Effector CD8-positive, alpha-beta T cell (primary cell): ENCODE measurements around the gene ZNF846.
"Not testable (repeated sequence)": the region's sequence is repeated elsewhere in the genome, so short reads cannot be mapped to it uniquely, and the experiment has no call there.

Experiments
- DNase-seq: peaks from one replicate; lab custom pipeline; 2025; lab: John Stamatoyannopoulos, UW

The ZNF846 gene

DNA sequence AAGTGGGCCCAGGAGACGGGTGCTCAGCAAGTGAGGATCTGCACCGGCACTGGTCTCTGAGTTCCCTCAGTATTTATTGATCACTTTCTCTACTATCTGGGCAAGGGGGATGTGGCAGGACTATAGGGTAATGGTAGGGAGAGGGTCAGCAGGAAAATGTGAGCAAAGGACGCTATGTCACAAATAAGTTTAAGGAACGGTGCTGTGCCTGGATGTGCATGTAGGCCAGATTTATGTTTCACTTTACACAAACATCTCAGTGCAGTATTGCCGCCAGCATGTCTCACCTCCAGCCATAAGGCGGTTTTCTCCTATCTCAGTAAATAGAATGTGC is 15.6 kb upstream of the ZNF846 start:
- DNase-seq: not testable (repeated sequence)

GRCh38 chr19:9782338-9782737 is 13.8 kb upstream of the ZNF846 start:
- DNase-seq: no peak

GRCh38 chr19:9757544-9758501 is 10.7 kb downstream of the ZNF846 start:
- no peak for DNase-seq

DNA sequence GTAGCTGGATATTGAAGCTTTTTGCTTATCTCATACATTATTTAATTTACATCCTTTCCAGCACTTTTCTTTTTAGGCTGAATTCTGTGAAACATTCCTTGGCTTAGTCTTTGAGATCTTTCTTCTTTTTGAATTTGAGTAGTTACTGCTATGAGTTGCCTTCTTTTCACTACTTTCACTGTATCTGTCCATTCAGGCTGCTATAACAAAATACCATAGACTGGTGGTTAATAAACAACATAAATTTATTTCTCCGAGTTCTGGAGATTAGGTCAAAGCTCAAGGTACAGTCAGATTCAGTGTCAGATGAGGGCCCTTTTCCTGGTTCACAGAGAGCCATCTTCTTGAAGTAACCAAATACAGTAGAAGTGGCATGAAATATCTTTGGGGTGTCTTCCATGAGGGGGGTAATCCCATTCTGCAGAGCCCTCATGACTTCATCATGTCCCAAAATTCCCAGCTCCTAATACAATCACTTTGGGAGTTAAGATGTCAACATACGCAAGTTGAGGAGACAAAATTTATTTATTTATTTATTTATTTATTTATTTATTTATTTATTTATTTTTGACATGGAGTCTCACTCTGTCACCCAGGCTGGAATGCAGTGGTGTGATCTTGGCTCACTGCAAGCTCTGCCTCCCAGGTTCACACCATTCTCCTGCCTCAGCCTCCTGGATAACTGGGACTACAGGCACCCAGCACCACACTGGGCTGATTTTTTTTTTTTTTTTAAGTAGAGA is 15.7 kb downstream of the ZNF846 start:
- no peak for DNase-seq

GRCh38 chr19:9751446-9751845 is 17.1 kb downstream of the ZNF846 start:
- no peak for DNase-seq

DNA sequence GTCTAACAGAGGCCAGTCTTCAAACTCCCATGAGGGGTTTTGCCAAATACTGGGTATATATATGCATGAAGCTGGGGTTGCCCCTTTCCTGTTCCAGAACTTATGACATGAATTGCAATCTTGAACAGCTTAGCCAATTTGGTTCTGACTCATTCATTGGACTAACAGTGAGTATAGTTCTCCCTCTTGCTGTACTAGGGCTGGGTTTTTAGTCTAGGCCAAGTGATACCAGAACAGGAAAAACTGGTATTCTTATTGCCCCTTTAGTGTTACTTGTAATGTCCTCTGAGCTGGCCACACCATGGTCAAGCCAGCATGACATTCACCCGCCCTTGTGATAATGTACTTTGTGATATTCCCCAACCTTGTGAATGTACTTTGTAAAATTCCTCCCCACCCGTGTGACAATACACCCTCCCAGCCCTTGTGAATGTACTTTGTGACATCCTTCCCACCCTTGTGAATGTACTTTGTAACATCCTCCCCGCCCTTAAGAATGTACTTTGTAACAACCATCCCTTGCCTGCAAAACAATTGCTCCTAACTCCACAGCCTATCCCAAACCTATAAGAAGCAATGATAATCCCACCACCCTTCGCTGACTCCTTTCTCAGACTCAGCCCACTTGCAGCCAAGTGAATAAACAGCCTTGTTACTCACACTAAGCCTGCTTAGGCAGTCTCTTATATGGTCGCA is 26.9 kb downstream of the ZNF846 start:
- DNase-seq: no peak

DNA sequence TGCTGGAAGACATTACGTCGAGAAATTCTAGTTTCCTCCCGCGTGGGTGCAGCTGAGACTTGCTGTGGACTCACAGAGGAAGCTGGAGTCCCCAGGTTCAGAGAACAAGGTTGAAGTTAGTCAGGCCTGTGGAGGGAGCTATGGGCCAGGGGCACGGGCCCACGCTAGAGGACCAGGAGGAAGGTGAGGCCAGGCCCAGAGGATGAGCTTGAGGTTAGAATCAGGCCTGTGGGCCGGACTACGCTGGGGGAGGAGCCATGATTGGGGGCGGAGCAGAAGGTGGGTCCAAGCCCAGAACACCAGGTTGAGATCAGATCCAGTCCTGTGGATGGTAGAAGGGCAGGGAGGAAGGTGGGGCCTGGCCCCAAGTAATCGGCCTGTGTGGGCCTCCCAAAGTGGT is 32.6 kb downstream of the ZNF846 start:
- no peak for DNase-seq

GRCh38 chr19:9730056-9730455 is 38.5 kb downstream of the ZNF846 start:
- DNase-seq: not testable (repeated sequence)

DNA sequence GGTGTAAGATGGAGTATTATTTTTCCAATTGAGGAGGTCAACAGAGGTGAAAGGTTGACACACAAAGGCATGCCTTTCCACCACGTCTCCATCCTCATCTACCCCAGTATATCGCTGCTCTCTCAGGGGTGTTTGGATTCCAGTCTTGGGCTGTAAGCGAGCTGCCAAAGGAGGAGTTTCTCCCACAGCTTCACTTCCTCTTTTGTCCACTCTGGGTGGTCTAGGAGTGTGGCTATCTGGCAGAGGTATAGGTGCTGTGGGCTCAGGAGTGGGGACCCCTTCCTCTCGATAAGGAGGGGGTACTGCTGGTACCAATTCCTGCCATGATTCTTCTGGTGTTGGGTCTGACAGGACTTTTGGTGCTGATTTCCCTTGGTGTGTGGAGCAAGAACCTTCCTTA is 39.4 kb downstream of the ZNF846 start:
- no peak for DNase-seq

DNA sequence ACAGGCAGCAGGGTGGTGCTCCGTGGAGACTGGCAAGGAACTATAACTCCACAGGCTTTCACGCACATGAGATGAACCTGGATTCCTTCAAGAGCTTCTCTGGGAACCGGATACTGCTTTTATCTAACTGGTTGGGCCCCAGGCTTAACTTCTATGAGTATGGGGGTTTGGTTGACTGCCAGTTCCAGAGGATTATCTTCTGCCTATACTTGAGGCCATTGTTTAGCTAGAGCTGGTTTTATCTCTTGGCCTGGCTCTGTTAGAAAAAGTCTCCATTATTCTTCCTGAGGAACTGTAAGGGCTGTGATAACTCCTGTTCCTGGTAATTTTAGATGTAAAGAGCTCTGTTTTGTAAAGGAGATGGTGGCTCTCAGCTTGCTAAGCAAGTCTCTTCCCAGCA is 40.9 kb downstream of the ZNF846 start:
- DNase-seq: no peak

DNA sequence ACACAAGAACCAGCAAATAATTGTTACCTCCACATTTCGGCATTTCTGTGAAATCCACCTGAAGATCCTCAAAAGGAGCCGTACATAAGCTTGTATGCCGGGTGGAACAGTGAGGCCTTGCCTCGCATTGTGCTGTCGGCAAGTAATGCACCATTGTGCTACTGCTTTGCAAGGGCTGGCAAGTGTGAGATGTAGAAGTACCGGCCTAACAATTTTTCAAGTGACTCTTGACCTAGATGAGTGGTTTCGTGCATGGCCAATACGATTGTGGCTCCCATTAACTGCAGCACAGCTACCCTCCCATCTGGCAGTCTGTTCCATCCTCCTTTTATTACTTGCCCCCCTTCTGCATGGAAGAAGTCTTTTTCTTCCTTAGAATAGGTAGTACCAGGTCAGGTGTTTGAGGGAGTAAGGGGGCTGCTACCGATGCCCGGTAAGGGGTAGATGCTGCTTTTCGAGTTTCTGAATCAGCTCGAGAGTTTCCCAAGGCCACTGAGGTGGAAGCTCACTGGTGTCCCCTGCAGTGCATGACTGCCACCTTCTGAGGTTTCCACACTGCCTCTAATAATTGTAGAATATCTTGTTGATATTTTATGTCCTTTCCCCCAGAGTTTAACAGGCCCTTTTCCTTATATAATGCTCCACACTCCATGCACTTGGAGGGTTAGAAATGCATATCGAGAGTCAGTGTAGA is 42.9 kb downstream of the ZNF846 start:
- DNase-seq: not testable (repeated sequence)

DNA sequence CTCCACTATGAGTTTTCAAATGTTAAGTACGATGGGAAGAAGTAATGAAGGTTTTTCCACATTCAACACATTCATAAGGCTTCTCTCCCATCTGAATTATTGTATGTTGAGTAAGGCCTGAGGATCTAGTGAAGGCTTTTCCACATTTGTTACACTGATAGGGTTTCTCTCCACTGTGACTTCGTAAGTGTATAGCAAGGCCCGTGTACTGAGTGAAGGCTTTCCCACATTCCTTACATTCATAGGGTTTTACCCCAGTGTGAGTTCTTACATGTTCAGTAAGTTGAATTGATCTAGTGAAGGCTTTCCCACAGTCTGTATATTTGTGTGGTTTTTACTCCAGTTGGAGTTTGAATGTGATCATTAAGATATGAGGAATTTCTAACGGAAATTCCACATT is 44.4 kb downstream of the ZNF846 start:
- no peak for DNase-seq

DNA sequence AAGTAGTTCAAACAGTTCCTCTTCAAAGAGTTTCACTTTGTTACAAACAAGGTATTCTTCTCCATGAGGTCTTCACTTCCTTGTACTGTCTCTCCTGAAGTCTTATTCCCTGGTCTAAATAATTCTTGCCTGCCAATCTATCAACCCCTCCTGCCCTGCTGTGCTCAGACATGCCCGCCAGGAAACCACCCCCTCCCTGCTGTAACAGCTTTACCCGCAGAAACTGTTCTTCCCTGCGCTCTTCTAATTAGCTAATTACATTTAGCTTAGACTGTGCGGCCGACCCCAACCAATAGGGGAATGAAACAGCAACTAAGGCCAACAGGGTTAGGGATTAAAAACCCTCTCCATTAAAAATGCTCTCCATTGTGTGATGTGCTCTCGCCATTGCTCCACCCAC is 46.7 kb downstream of the ZNF846 start:
- DNase-seq: no peak

- DNase-seq: no peak
Measured at GRCh38 chr19:9720541-9720940, 48.0 kb downstream of the ZNF846 start.

GRCh38 chr19:9711815-9712214 is 56.7 kb downstream of the ZNF846 start:
- no peak for DNase-seq

GRCh38 chr19:9709305-9709704 is 59.2 kb downstream of the ZNF846 start:
- no peak for DNase-seq

GRCh38 chr19:9705836-9706235 is 62.7 kb downstream of the ZNF846 start:
- DNase-seq: no peak

GRCh38 chr19:9702186-9702585 is 66.4 kb downstream of the ZNF846 start:
- no peak for DNase-seq
